AG04449 (cell line): ENCODE data around the gene SLC30A7.

ENCODE experiments used
- CTCF ChIA-PET: fragments of 350-600 bp; formaldehyde crosslinking; extraction: SDS; loops from one replicate; lab custom pipeline; 2021; ENCODE audit warnings: antibody characterized with exemption; lab: Yijun Ruan, JAX
- POLR2A ChIA-PET: fragments of 400-600, 350-600 bp; formaldehyde crosslinking; extraction: SDS; loops from one replicate; lab custom pipeline; 2020; ENCODE audit warnings: antibody characterized with exemption, inconsistent platforms; lab: Yijun Ruan, JAX
- DNase-seq: peaks from one replicate; pipeline ENCODE4 v3.0.0-alpha.2; 2010; ENCODE audit warnings: low read depth, low spot score
- H3K4me3 ChIP-seq: 2 replicates; pipeline ENCODE4 v1.5.1; 2011; ENCODE audit warnings: low read depth, mild to moderate bottlenecking, control low read depth, low read length
- CTCF ChIP-seq: IDR thresholded peaks from one replicate; pipeline ENCODE4 v1.5.1; 2011; ENCODE audit warnings: mild to moderate bottlenecking, moderate library complexity, low read length, control low read depth, inconsistent platforms; ENCODE audit not compliant: insufficient read depth; ENCODE audit errors: missing control alignments

SLC30A7 gene

DNA sequence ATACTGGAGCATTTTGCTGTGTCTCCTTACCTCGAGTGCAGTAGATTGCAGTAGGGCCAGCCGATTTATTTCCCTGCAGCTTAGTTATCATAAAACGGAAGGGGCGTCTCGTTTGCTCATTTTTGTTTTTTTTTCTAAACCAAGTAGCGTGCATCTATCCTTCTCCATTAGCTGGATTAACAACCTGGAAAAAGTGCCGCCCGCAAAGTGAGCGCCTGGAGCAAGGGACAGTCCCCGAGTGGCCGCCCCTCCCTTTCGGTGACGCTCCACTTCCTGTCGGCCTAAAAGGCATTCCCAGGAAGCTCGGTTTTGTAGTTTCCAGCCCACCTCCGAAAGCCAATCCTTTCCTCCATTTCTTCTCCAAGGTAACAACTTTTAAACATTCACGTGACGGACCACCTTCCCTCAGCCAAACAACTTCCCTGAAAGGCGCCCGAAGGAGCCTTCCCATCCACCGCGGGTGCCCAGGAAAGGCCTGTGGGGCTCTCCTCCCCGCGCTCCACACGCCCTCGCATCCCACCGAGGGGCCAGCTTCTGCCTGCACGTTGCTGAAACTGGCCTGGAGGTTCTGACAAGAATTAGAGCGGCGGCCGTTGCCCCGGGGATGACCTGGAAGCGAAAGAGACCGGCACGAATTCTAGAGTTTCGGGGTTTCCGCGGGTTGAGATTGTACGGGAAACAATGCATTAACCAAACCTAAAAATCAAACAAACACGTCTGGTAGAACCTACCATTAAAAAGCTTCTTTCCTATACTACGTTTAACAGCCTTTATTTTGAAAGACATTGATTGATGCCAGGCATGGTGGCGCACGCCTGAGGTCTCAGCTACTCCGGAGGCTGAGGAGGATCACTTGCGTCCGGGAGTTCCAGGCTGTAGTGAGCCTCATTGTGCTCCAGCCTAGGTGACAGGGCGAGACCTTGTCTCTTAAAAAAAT lies 1.0 kb upstream of the SLC30A7 start, which contains the start of gene EXTL2:
Gene EXTL2 (minus strand): TSS at position 240 of the 937 bp plus-strand sequence. CDS start 6,085 bp downstream, outside the sequence.
- H3K4me3 ChIP-seq, result peak within 1 kb of the TSS; percentile 89
- DNase-seq, result no peak
- ChIA-PET POLR2A (interaction anchor here (0.6 kb wide), 1 partner anchor 47 kb away, joined by 3 read pairs; no protein-coding TSS in a partner anchor), CTCF (interaction anchor here (0.9 to 2.1 kb wide), 9 partner anchors 8 to 436 kb away, joined by 3 to 8 read pairs (median 4); no protein-coding TSS in a partner anchor)
- no peak for TF ChIP-seq CTCF

GRCh38 chr1:100896481-100896982 lies 642 bp downstream of the SLC30A7 start:
- CTCF ChIA-PET, result interaction anchor here (2.1 kb wide), 1 partner anchor 392 kb away, joined by 8 read pairs; no protein-coding TSS in a partner anchor
- TF ChIP-seq CTCF, result no peak
- POLR2A ChIA-PET, result interaction anchor here (0.6 kb wide), 1 partner anchor 137 kb away, joined by 3 read pairs; no protein-coding TSS in a partner anchor
- peak overlapping the region; percentile 89 for H3K4me3 ChIP-seq
- DNase-seq, result peak; percentile 24

DNA sequence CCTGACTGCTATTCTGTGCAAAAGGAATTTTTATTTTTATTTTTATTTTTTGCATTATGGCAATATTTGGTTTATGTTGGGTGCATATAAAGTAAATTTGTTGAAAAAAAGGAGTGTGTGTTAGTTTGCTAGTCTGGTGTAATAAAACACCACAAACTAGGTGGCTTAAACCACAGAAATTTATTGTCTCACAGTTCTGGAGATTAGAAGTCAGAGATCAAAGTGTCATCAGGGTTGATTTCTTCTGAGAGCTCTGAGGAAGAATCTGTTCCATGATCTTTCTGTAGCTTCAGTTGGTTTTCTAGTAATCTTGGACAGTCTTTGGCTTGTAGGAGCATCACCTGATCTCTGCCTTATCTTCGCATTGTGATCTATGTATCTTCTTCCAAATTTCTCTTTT lies 6.5 kb downstream of the SLC30A7 start:
- TF ChIP-seq CTCF, result no peak

GRCh38 chr1:100903777-100904176 lies 7.9 kb downstream of the SLC30A7 start:
- TF ChIP-seq CTCF, result no peak
- H3K4me3 ChIP-seq, result no peak overlapping the region
- DNase-seq, result no peak
- ChIA-PET POLR2A (no interaction called here), CTCF (interaction anchor here (0.6 to 1.4 kb wide), 2 partner anchors 297 to 385 kb away, joined by 3 read pairs; no protein-coding TSS in a partner anchor)

More for the DNA sequence above, 6.5 kb downstream of the SLC30A7 start:
- no peak overlapping the region for H3K4me3 ChIP-seq
- POLR2A ChIA-PET, result no interaction called here
- DNase-seq, result no peak
- CTCF ChIA-PET, result interaction anchor here (0.7 kb wide), 1 partner anchor 386 kb away, joined by 3 read pairs; no protein-coding TSS in a partner anchor

DNA sequence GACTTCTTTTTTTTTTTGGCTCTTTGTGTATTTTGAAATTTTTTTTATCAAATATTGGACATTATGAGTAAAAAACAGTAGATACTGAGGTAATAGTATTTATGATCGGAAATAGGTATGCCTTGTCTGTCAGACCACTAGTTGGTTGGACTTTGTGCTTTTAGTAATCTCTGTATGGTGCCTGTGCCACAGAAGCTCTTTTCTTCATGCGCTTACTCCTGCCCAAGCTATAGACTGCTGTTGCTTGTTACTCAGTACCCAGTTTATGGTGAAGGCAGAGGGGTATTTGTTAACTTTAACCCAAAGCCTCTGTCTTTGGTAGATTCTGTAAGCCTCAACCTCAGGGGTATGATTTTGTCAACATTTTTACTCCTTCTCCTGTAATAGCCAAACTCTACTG lies 8.6 kb downstream of the SLC30A7 start:
- CTCF ChIA-PET, result interaction anchor here (0.6 to 1.4 kb wide), 2 partner anchors 298 to 384 kb away, joined by 3 read pairs; no protein-coding TSS in a partner anchor
- TF ChIP-seq CTCF, result no peak

More for the DNA sequence above, 8.6 kb downstream of the SLC30A7 start:
- H3K4me3 ChIP-seq, result no peak overlapping the region
- POLR2A ChIA-PET, result no interaction called here
- no peak for DNase-seq
